Adrenal gland (tissue), 5 donors: ENCODE results near the gene LONRF2.

Source experiments
- CTCF ChIP-seq, 6 experiments: fragments of 450-650 bp in 4 of 6; fragments of 200-600 bp in 2 of 6; sonication (generic) in 1 of 6; IDR thresholded peaks; 1 replicate in 5 of 6; 2 replicates in 1 of 6; pipeline versions ENCODE4 v1.5.1 to v1.8.0; 2016 to 2021; ENCODE audit warnings: antibody characterized with exemption in 6 of 6, mild to moderate bottlenecking in 2 of 6, moderate library complexity in 1 of 6
- POLR2A ChIP-seq, 2 donors: fragments of 450-650 bp; IDR thresholded peaks; one replicate each; pipeline ENCODE4 v1.6.1; 2017; ENCODE audit warnings: antibody characterized with exemption in 2 of 2, mild to moderate bottlenecking in 2 of 2, moderate library complexity in 1 of 2
- donor health status: DM: no; HTN: no; CAD: no.

GRCh38 chr2:100262555-100263320, 59.6 kb downstream of the LONRF2 start:
- peak in 1 of 2 donors; percentile 9 for TF ChIP-seq POLR2A (IDR thresholded peaks at IDR 0.05)
- TF ChIP-seq CTCF (IDR thresholded peaks at IDR 0.05): peak; percentile 93 to 99 (median 96)
